IPS-20b (cell line): Measurements from ENCODE around the gene FBXO41.
A peak's percentile ranks its signal among the peaks of the same experiment; 100 is the strongest.

ENCODE experiments used
- H3K27ac ChIP-seq: one replicate; pipeline ENCODE4 v1.5.1; 2013; ENCODE audit warnings: low read length
- H3K27me3 ChIP-seq: 2 replicates; pipeline ENCODE4 v1.6.1; 2013; ENCODE audit warnings: mild to moderate bottlenecking, low read length, inconsistent platforms; ENCODE audit not compliant: insufficient read depth
- H3K36me3 ChIP-seq: 2 replicates; pipeline ENCODE4 v1.6.1; 2013; ENCODE audit warnings: low read depth, mild to moderate bottlenecking, inconsistent platforms, low read length, moderate library complexity; ENCODE audit not compliant: insufficient read depth
- H3K4me1 ChIP-seq: 2 replicates; pipeline ENCODE4 v1.6.1; 2013; ENCODE audit warnings: mild to moderate bottlenecking, control low read depth, inconsistent platforms, low read length, moderate library complexity; ENCODE audit not compliant: insufficient read depth
- H3K4me3 ChIP-seq: 2 replicates; pipeline ENCODE4 v1.5.1; 2013; ENCODE audit warnings: mild to moderate bottlenecking, low read length, inconsistent platforms
- H3K9ac ChIP-seq: 2 replicates; pipeline ENCODE4 v1.6.1; 2013; ENCODE audit warnings: low read depth, mild to moderate bottlenecking, inconsistent platforms, low read length, moderate library complexity
- H3K9me3 ChIP-seq: 2 replicates; pipeline ENCODE4 v1.6.1; 2013; ENCODE audit warnings: mild to moderate bottlenecking, low read depth, low read length, inconsistent platforms; ENCODE audit not compliant: insufficient read depth

Gene FBXO41, protein sequence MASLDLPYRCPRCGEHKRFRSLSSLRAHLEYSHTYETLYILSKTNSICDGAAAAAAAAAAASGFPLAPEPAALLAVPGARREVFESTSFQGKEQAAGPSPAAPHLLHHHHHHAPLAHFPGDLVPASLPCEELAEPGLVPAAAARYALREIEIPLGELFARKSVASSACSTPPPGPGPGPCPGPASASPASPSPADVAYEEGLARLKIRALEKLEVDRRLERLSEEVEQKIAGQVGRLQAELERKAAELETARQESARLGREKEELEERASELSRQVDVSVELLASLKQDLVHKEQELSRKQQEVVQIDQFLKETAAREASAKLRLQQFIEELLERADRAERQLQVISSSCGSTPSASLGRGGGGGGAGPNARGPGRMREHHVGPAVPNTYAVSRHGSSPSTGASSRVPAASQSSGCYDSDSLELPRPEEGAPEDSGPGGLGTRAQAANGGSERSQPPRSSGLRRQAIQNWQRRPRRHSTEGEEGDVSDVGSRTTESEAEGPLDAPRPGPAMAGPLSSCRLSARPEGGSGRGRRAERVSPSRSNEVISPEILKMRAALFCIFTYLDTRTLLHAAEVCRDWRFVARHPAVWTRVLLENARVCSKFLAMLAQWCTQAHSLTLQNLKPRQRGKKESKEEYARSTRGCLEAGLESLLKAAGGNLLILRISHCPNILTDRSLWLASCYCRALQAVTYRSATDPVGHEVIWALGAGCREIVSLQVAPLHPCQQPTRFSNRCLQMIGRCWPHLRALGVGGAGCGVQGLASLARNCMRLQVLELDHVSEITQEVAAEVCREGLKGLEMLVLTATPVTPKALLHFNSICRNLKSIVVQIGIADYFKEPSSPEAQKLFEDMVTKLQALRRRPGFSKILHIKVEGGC

DNA sequence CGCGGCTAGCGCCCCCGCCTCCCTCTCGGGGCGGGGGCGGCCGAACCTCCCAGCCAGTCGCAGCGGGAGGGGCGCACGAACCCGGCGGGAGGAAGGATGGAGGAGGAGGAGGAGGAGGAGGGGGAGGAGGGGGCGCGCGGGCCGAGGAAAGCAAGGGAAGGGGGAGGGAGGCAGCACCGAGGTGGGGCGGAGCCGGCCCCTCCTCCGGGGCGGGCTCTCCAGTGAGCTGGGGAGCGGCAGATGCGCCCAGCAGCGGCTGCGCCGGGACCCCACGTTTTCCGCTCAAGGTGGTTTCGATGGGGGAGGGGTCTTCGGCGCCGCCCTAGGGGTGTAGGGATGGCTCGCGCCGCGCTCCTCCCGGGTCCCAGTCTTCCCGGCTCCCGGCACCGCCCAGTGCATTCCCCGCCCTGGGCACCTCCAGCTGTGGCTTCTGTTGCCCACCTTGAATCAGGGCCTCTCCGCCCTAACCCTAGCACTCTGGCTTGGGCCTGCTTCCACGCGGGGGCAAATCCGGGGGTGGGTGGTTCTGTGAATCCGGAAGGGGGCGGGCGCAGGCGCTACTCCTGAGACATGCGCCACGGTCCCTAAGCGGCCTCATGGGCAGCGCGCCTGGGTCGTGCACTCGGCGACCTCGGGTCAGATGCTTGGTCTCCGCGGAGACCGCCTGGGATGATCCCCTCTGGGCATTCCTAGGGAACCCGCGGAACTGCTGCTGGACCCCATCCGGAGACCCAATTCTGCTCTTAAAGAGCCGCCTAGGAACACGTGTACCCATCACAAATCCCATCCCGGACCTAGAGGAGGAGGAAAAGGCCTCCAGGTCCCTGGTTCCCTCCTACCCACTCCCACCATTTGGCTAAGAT lies at the start of gene FBXO41:
Gene FBXO41 (minus strand): TSS at position 183 of the 863 bp plus-strand sequence. CDS start 14,848 bp downstream, outside the sequence.
- H3K9me3 ChIP-seq = no peaks in the 10 kb centered on the region
- peaks cover 62% of the 10 kb centered on the region for H3K27me3 ChIP-seq
- peaks cover 5% of the 10 kb centered on the region; the same call in 1 of the 2 replicates for H3K4me1 ChIP-seq
- peak within 1 kb of the TSS; percentile 75; the same call in 1 of the 2 replicates for H3K9ac ChIP-seq
- H3K36me3 ChIP-seq = no peaks in the 10 kb centered on the region
- H3K4me3 ChIP-seq = peak within 1 kb of the TSS; percentile 79
- H3K27ac ChIP-seq = no peak within 1 kb of the TSS

DNA sequence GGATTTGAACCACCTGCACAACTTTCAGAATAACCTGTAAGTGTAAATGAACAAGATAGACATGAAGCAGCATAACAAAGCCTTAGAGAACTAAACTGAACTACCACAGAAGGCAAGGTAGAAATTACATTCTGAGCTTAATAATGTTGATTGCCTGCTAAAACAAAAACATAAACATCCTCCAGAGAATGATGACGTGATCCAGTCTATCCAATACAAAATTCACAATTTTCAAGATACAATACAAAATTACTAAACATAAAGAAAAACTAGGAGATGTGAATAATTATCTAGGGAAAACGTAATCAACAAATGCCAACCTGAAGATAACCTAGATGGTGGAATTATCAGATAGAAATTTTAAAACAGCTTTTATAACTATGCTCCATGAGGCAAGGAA lies 49.8 kb upstream of the FBXO41 start:
- no peak overlapping the region for H3K27ac ChIP-seq
- no peaks in the 10 kb centered on the region for H3K9me3 ChIP-seq
- H3K27me3 ChIP-seq = no peaks in the 10 kb centered on the region; the same call in 1 of the 2 replicates
- no peak overlapping the region for H3K4me3 ChIP-seq
- H3K4me1 ChIP-seq = no peaks in the 10 kb centered on the region
- no peaks in the 10 kb centered on the region for H3K36me3 ChIP-seq
- H3K9ac ChIP-seq = no peak overlapping the region

DNA sequence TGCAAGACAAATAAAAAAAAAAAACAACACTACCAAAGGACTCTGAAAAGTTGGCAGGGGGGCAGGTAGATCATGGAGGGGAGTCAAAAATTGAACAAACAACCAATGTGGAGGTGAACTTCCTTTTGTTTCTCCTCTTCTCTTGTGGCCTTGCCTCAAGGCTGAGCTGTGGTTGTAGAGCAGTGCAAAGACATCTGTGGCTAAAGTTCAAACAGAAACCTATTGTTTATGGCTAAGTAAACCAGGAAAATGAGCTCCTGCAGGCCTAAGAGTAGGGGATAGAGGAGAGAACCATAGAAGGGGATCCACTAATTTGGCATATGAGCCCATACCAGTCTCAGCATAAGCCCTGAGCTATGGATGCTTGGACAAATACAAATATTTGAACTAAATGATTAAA lies 49.3 kb upstream of the FBXO41 start:
- no peaks in the 10 kb centered on the region for H3K9me3 ChIP-seq
- no peaks in the 10 kb centered on the region for H3K36me3 ChIP-seq
- H3K9ac ChIP-seq = no peak overlapping the region
- H3K27ac ChIP-seq = no peak overlapping the region
- H3K4me1 ChIP-seq = no peaks in the 10 kb centered on the region
- no peaks in the 10 kb centered on the region; the same call in 1 of the 2 replicates for H3K27me3 ChIP-seq
- no peak overlapping the region for H3K4me3 ChIP-seq

DNA sequence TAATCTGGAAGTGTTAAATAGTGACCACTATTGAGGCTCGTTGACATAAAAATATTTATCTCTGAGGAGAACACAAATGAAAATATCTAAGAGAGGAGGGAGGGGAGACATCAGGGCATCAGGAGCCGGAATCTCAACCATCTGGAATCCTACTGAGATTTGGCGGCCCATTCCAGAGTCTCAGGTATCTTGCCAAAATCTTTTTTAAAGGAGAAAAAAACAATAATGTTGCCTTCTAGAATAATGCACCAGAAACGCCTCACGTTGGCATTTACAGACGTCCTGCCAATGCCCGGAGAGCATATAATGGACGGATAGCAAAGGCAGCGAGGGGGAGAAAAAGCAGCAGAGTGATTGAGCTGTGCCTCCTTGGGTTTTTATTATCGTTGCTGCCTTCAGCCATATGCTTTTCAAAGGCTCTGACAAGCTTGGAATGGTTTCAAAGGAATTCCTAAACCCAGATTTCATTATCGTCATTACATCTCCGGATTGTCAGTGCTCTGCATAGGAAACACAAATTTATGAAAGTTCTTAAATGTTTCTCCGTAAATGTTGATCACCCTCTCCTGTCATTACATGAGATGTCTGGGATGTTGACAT lies 39.9 kb upstream of the FBXO41 start:
- Histone ChIP-seq H3K4me1 (no peaks in the 10 kb centered on the region), H3K9ac (no peak overlapping the region), H3K9me3 (no peaks in the 10 kb centered on the region), H3K36me3 (no peaks in the 10 kb centered on the region), H3K27me3 (peaks cover 34% of the 10 kb centered on the region), H3K27ac (no peak overlapping the region), H3K4me3 (no peak overlapping the region)

DNA sequence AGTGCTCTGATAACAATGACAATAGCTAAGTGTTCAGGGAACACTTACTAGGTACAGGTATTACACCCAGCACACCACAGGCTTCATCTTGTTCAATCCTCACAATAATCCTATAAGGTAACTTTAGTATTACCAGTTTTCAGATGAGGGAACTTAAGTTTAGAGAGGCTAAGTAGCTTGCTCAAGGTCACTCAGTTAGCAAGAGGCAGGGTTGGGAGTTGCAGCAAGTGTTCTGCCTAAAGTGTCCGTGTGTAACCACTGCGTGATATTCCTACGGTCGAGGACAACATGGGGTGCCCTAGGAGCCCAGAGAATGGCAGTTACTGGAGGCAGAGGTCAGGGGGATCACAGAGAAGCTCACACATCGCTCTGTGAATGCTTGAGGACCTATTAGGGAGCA lies 39.3 kb upstream of the FBXO41 start:
- H3K27me3 ChIP-seq = peaks cover 34% of the 10 kb centered on the region
- no peaks in the 10 kb centered on the region for H3K4me1 ChIP-seq
- no peaks in the 10 kb centered on the region for H3K36me3 ChIP-seq
- H3K4me3 ChIP-seq = no peak overlapping the region
- no peak overlapping the region for H3K27ac ChIP-seq
- H3K9ac ChIP-seq = no peak overlapping the region
- H3K9me3 ChIP-seq = no peaks in the 10 kb centered on the region

DNA sequence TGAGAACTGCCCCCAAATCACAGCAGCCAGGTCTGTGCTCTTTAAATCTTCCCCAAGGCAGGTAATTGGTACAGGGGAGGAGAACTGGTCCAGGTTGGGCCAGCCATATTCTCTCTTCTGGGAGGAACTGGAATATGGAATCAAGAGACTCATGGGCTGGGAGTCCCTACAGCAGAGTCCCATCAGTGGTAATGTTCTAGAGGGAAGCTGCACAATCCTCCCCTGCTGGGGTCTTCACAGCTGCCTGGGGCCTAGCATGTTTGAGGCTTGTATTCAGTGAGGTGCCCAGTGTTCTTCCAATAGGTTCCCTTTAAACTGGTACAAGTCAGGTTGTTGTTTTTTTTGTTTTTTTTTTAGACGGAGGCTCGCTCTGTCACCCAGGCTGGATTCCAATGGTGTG lies 30.2 kb upstream of the FBXO41 start:
- Histone ChIP-seq H3K27ac (no peak overlapping the region), H3K36me3 (no peaks in the 10 kb centered on the region), H3K4me1 (no peaks in the 10 kb centered on the region), H3K27me3 (peaks cover 25% of the 10 kb centered on the region; the same call in 1 of the 2 replicates), H3K9ac (no peak overlapping the region), H3K9me3 (no peaks in the 10 kb centered on the region), H3K4me3 (no peak overlapping the region)

DNA sequence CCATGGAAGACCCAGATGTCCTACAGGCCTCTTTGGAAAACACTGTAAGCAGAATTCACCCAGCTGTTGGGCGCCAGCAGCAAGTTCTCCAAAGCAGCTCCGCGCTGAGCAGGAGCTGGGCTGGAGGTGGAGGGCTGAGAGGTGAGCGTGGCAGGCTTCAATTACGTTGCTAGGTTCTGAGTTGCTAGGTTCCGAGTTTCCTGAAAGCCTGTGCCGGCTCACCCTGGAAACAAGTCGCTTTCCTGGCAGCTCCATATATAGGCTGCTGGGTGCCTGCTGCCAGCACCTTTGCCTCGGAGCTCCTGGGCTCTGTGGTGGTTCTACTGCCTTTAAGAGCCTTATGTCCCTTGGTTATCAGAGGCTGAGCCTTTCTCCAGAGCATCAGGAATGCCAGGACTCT lies 23.4 kb upstream of the FBXO41 start:
- H3K4me3 ChIP-seq = no peak overlapping the region
- no peaks in the 10 kb centered on the region for H3K4me1 ChIP-seq
- H3K27me3 ChIP-seq = peaks cover 18% of the 10 kb centered on the region
- H3K36me3 ChIP-seq = no peaks in the 10 kb centered on the region
- H3K27ac ChIP-seq = no peak overlapping the region
- no peak overlapping the region for H3K9ac ChIP-seq
- H3K9me3 ChIP-seq = no peaks in the 10 kb centered on the region

DNA sequence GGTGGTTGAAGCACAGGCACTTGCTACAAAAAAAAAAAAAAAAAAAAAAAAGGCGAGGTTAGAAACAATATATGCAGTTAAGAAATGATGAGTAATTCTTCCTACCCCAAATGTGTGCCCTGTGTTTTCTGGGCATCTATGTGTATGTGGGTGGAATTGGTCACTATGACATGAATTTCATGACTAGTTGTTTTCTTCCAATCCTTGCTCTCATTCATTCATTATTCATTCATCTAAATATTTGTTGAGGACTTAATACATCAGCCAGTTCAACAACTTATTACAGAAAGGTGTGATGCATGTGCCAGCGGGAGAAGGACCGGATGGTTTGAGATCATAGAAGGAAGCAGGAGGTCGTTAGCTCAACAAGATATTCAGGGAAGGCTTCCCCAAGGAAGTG lies 17.4 kb upstream of the FBXO41 start:
- peaks cover 53% of the 10 kb centered on the region for H3K27me3 ChIP-seq
- no peak overlapping the region for H3K4me3 ChIP-seq
- H3K27ac ChIP-seq = no peak overlapping the region
- H3K9ac ChIP-seq = no peak overlapping the region
- H3K36me3 ChIP-seq = no peaks in the 10 kb centered on the region
- H3K9me3 ChIP-seq = no peaks in the 10 kb centered on the region
- no peaks in the 10 kb centered on the region for H3K4me1 ChIP-seq

DNA sequence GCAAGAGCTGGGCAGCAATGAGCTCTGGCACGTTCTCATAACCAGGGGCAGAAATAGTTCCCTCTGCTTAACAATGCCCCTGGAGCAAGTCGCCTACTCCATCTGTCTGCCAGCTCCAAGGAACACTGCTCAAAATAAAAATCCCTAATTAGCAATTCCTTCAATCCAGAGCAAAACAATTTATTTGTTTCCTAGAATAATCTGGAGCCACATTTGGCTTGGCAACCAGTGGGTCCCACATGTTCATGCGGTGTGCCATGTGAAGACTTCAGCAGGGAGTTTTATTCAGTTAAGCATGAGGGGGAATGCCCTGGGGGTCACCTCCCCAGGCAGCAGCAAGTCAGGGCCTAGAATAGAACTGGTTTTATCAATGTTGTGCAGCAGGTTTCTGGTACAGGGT lies 16.6 kb upstream of the FBXO41 start:
- Histone ChIP-seq H3K27me3 (peaks cover 56% of the 10 kb centered on the region), H3K4me1 (no peaks in the 10 kb centered on the region), H3K27ac (no peak overlapping the region)

DNA sequence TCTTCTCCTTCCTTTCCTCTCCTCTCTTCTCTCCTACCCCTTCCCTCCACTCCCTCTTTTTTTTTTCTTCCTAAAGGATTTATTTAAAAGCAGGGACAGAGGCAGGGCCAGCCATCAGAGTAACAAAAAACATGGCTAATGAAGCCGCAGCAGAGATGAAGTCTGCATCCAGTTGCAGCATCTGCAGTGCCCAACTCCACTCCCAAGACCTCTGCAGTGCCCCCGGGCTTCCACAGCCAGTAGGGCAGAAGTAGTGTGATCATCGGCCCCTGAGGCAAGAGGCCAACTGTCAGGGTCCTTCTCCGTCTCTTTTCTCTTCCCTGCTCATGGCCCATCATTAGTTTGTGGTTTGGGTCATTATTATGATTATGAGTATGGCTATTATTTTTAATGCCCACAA lies 13.3 kb upstream of the FBXO41 start:
- H3K36me3 ChIP-seq = no peaks in the 10 kb centered on the region
- no peaks in the 10 kb centered on the region for H3K4me1 ChIP-seq
- no peak overlapping the region for H3K4me3 ChIP-seq
- peaks cover 79% of the 10 kb centered on the region for H3K27me3 ChIP-seq
- no peak overlapping the region for H3K9ac ChIP-seq
- H3K9me3 ChIP-seq = no peaks in the 10 kb centered on the region
- H3K27ac ChIP-seq = no peak overlapping the region

More for the DNA sequence above, 16.6 kb upstream of the FBXO41 start:
- Histone ChIP-seq H3K9ac (no peak overlapping the region), H3K36me3 (no peaks in the 10 kb centered on the region), H3K4me3 (no peak overlapping the region), H3K9me3 (no peaks in the 10 kb centered on the region)

DNA sequence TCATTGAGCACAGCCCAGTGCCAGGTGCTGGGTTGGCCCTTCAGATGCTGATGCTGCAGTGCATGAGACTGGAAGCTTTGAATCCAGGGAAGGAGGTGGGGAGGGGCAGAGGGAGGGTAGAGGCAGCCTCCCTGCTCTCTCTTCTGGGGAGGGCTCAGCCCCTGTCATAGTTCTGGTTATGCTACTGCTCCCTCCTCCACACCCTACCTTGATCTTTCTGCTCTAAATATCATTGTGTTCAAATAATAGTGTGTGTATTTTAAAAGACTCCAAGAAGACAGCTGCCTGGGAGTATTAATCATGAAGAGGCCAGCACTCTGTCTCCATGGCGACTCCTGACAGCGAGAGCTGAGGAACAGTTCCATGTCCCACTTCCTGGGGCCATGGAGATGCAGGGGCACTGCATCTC lies 12.9 kb upstream of the FBXO41 start:
- H3K27me3 ChIP-seq = peaks cover 83% of the 10 kb centered on the region
- no peak overlapping the region for H3K27ac ChIP-seq
- no peak overlapping the region for H3K9ac ChIP-seq
- H3K36me3 ChIP-seq = no peaks in the 10 kb centered on the region
- H3K9me3 ChIP-seq = no peaks in the 10 kb centered on the region
- H3K4me3 ChIP-seq = no peak overlapping the region
- no peaks in the 10 kb centered on the region for H3K4me1 ChIP-seq
